Measurements from ENCODE around the gene AHI1. TPM values are rescaled to one million over a fixed set of nuclear protein-coding genes. Genes with fewer than 3 reads are reported as not detected.

The AHI1 gene
- polyA plus RNA-seq, 1 of the 3 experiments (the other 2 are of a cell fraction), result 7.3 TPM

- POLR2A ChIA-PET, result no interaction called here
Measured at GRCh38 chr6:135236732-135237131, 260.8 kb downstream of the AHI1 start.

GRCh38 chr6:135236319-135236718, 261.2 kb downstream of the AHI1 start:
- Histone ChIP-seq H3K27ac (ENCODE audit: low read depth in 2 of 2, low read length in 1 of 2) (no peak overlapping the region), H3K9me3 (no peaks in the 10 kb centered on the region), H3F3A (replicated peaks; ENCODE audit: insufficient read depth) (peaks cover 4% of the 10 kb centered on the region), H3K27me3 (ENCODE audit: insufficient read depth) (no peaks in the 10 kb centered on the region), H3K79me2 (ENCODE audit: insufficient read depth) (no peaks in the 10 kb centered on the region), H3K36me3 (replicated peaks in 1 of 2; ENCODE audit: control insufficient read depth in 1 of 2, insufficient read depth in 2 of 2, low read length in 1 of 2) (no peaks in the 10 kb centered on the region), H3K9me2 (no peaks in the 10 kb centered on the region), H3K4me3 (ENCODE audit: low read depth in 2 of 2, low read length in 1 of 2) (no peak overlapping the region), H2AFZ (ENCODE audit: low read depth) (no peak overlapping the region), H3K9ac (no peak overlapping the region), H4K20me1 (ENCODE audit: insufficient read depth) (no peaks in the 10 kb centered on the region), H3K4me1 (ENCODE audit: control insufficient read depth in 1 of 2, insufficient read depth in 2 of 2, low read depth in 1 of 2, low read length in 1 of 2) (peaks cover 0 to 3% of the 10 kb centered on the region in 2 experiments; a peak in 1 of 4 replicates), H3K4me2 (no peak overlapping the region)
- WGBS (ENCODE audit: low lambda C conversion rate), result 92% methylated on average over 1 of the region's 1 CpG
- TF ChIP-seq CTCF (IDR thresholded peaks at IDR 0.05), result no peak
- TF ChIP-seq USF1 (IDR thresholded peaks at IDR 0.05; ENCODE audit: borderline replicate concordance, low read depth), result no peak
- no peak for TF ChIP-seq YY1 (IDR thresholded peaks at IDR 0.05; ENCODE audit: low read depth)
- TF ChIP-seq USF2 (IDR thresholded peaks at IDR 0.05; ENCODE audit: borderline replicate concordance, low read depth, low read length), result no peak
- TF ChIP-seq TCF12 (IDR thresholded peaks at IDR 0.05), result no peak
- TF ChIP-seq POLR2AphosphoS5 (IDR thresholded peaks at IDR 0.05; ENCODE audit: low read depth, low read length), result no peak
- no peak for TF ChIP-seq MXI1 (IDR thresholded peaks at IDR 0.05; ENCODE audit: low read depth, low read length)
- TF ChIP-seq, protein P1, sequence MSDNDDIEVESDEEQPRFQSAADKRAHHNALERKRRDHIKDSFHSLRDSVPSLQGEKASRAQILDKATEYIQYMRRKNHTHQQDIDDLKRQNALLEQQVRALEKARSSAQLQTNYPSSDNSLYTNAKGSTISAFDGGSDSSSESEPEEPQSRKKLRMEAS (IDR thresholded peaks at IDR 0.05; ENCODE audit: low read depth), result no peak
- TF ChIP-seq PBX3 (IDR thresholded peaks at IDR 0.05), result no peak
- TF ChIP-seq NRF1 (IDR thresholded peaks at IDR 0.05; ENCODE audit: low read depth, low read length), result no peak
- TF ChIP-seq, protein P2, sequence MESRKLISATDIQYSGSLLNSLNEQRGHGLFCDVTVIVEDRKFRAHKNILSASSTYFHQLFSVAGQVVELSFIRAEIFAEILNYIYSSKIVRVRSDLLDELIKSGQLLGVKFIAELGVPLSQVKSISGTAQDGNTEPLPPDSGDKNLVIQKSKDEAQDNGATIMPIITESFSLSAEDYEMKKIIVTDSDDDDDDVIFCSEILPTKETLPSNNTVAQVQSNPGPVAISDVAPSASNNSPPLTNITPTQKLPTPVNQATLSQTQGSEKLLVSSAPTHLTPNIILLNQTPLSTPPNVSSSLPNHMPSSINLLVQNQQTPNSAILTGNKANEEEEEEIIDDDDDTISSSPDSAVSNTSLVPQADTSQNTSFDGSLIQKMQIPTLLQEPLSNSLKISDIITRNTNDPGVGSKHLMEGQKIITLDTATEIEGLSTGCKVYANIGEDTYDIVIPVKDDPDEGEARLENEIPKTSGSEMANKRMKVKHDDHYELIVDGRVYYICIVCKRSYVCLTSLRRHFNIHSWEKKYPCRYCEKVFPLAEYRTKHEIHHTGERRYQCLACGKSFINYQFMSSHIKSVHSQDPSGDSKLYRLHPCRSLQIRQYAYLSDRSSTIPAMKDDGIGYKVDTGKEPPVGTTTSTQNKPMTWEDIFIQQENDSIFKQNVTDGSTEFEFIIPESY (IDR thresholded peaks at IDR 0.05; ENCODE audit: borderline replicate concordance, low read depth), result no peak
- TF ChIP-seq FOXM1 (IDR thresholded peaks at IDR 0.05; ENCODE audit: low read depth), result no peak
- no peak for TF ChIP-seq EP300 (IDR thresholded peaks at IDR 0.05; ENCODE audit: borderline replicate concordance in 1 of 2, low read depth in 1 of 2, low read length in 1 of 2)
- TF ChIP-seq TEAD4 (IDR thresholded peaks at IDR 0.05; ENCODE audit: borderline replicate concordance, insufficient read depth), result no peak
- TF ChIP-seq RCOR1 (IDR thresholded peaks at IDR 0.05; ENCODE audit: low read length), result no peak
- no peak for TF ChIP-seq GATA2 (CRISPR knock-in tag; IDR thresholded peaks at IDR 0.05)
- TF ChIP-seq FOSL2 (IDR thresholded peaks at IDR 0.05; ENCODE audit: borderline replicate concordance, low read depth), result no peak
- no peak for TF ChIP-seq ELF1 (IDR thresholded peaks at IDR 0.05)
- TF ChIP-seq RAD21 (IDR thresholded peaks at IDR 0.05; ENCODE audit: low read length), result no peak
- no peak for TF ChIP-seq NFIC (IDR thresholded peaks at IDR 0.05; ENCODE audit: borderline replicate concordance)
- ChIA-PET POLR2A (no interaction called here), CTCF (no interaction called here)
- DNase-seq, result no peak

More at GRCh38 chr6:135236732-135237131, 260.8 kb downstream of the AHI1 start:
- Histone ChIP-seq H2AFZ (ENCODE audit: low read depth) (no peak overlapping the region), H3F3A (replicated peaks; ENCODE audit: insufficient read depth) (peaks cover 2% of the 10 kb centered on the region), H3K79me2 (ENCODE audit: insufficient read depth) (no peaks in the 10 kb centered on the region), H3K9ac (no peak overlapping the region), H3K9me2 (no peaks in the 10 kb centered on the region), H3K4me2 (no peak overlapping the region), H3K4me3 (ENCODE audit: low read depth in 2 of 2, low read length in 1 of 2) (no peak overlapping the region), H4K20me1 (ENCODE audit: insufficient read depth) (no peaks in the 10 kb centered on the region), H3K27me3 (ENCODE audit: insufficient read depth) (no peaks in the 10 kb centered on the region), H3K27ac (ENCODE audit: low read depth in 2 of 2, low read length in 1 of 2) (no peak overlapping the region), H3K36me3 (replicated peaks in 1 of 2; ENCODE audit: control insufficient read depth in 1 of 2, insufficient read depth in 2 of 2, low read length in 1 of 2) (no peaks in the 10 kb centered on the region), H3K9me3 (no peaks in the 10 kb centered on the region), H3K4me1 (ENCODE audit: control insufficient read depth in 1 of 2, insufficient read depth in 2 of 2, low read depth in 1 of 2, low read length in 1 of 2) (peaks cover 0 to 3% of the 10 kb centered on the region in 2 experiments; a peak in 1 of 4 replicates)
- TF ChIP-seq TCF12 (IDR thresholded peaks at IDR 0.05) (no peak), FOSL2 (IDR thresholded peaks at IDR 0.05; ENCODE audit: borderline replicate concordance, low read depth) (no peak), RCOR1 (IDR thresholded peaks at IDR 0.05; ENCODE audit: low read length) (no peak), JUND (IDR thresholded peaks at IDR 0.05) (no peak)
- 76% methylated on average over 6 of the region's 6 CpGs for WGBS (ENCODE audit: low lambda C conversion rate)
- CTCF ChIA-PET, result no interaction called here
- DNase-seq, result no peak
